ENCODE results near the gene INAVA.
"Not testable (repeated sequence)": the region's sequence is repeated elsewhere in the genome, so short reads cannot be mapped to it uniquely, and the experiment has no call there.

INAVA gene

GRCh38 chr1:200922406-200922805 is 27.7 kb downstream of the INAVA start:
- no peak for TF ChIP-seq CTCF (IDR thresholded peaks at IDR 0.05; ENCODE audit: insufficient read depth, low read length, poor library complexity, severe bottlenecking)
- Histone ChIP-seq H3K36me3 (ENCODE audit: control insufficient read depth, insufficient read depth, low read length) (no peaks in the 10 kb centered on the region), H3K27me3 (replicated peaks; ENCODE audit: control insufficient read depth, insufficient read depth, low read length) (no peaks in the 10 kb centered on the region), H3K4me3 (replicated peaks; ENCODE audit: low read depth, low read length) (no peak overlapping the region)
- no peak for DNase-seq (ENCODE audit: extremely low read depth, insufficient read length)

GRCh38 chr1:200923601-200924000 is 28.9 kb downstream of the INAVA start:
- H3K36me3 ChIP-seq (ENCODE audit: control insufficient read depth, insufficient read depth, low read length): no peaks in the 10 kb centered on the region
- H3K4me3 ChIP-seq (replicated peaks; ENCODE audit: low read depth, low read length): no peak overlapping the region
- no peak for TF ChIP-seq CTCF (IDR thresholded peaks at IDR 0.05; ENCODE audit: insufficient read depth, low read length, poor library complexity, severe bottlenecking)
- no peaks in the 10 kb centered on the region for H3K27me3 ChIP-seq (replicated peaks; ENCODE audit: control insufficient read depth, insufficient read depth, low read length)
- no peak for DNase-seq (ENCODE audit: extremely low read depth, insufficient read length)

- no peak for TF ChIP-seq CTCF (IDR thresholded peaks at IDR 0.05; ENCODE audit: insufficient read depth, low read length, poor library complexity, severe bottlenecking)
- no peak for DNase-seq (ENCODE audit: extremely low read depth, insufficient read length)
- no peaks in the 10 kb centered on the region for H3K36me3 ChIP-seq (ENCODE audit: control insufficient read depth, insufficient read depth, low read length)
- no peaks in the 10 kb centered on the region for H3K27me3 ChIP-seq (replicated peaks; ENCODE audit: control insufficient read depth, insufficient read depth, low read length)
- no peak overlapping the region for H3K4me3 ChIP-seq (replicated peaks; ENCODE audit: low read depth, low read length)
Measured at GRCh38 chr1:200925831-200926230, 31.1 kb downstream of the INAVA start.

- no peak for DNase-seq (ENCODE audit: extremely low read depth, insufficient read length)
- Histone ChIP-seq H3K27me3 (replicated peaks; ENCODE audit: control insufficient read depth, insufficient read depth, low read length) (no peaks in the 10 kb centered on the region), H3K4me3 (replicated peaks; ENCODE audit: low read depth, low read length) (no peak overlapping the region), H3K36me3 (ENCODE audit: control insufficient read depth, insufficient read depth, low read length) (no peaks in the 10 kb centered on the region)
- no peak for TF ChIP-seq CTCF (IDR thresholded peaks at IDR 0.05; ENCODE audit: insufficient read depth, low read length, poor library complexity, severe bottlenecking)
Measured at GRCh38 chr1:200929530-200930278, 35.0 kb downstream of the INAVA start.

- H3K4me3 ChIP-seq (replicated peaks; ENCODE audit: low read depth, low read length); H3K36me3 ChIP-seq (ENCODE audit: control insufficient read depth, insufficient read depth, low read length); H3K27me3 ChIP-seq (replicated peaks; ENCODE audit: control insufficient read depth, insufficient read depth, low read length); DNase-seq (ENCODE audit: extremely low read depth, insufficient read length): not testable (repeated sequence)
Measured at GRCh38 chr1:200930285-200930684, 35.6 kb downstream of the INAVA start.

GRCh38 chr1:200931776-200932175 is 37.1 kb downstream of the INAVA start:
- H3K27me3 ChIP-seq (replicated peaks; ENCODE audit: control insufficient read depth, insufficient read depth, low read length): no peaks in the 10 kb centered on the region
- H3K4me3 ChIP-seq (replicated peaks; ENCODE audit: low read depth, low read length): no peak overlapping the region
- no peak for DNase-seq (ENCODE audit: extremely low read depth, insufficient read length)
- H3K36me3 ChIP-seq (ENCODE audit: control insufficient read depth, insufficient read depth, low read length): no peaks in the 10 kb centered on the region
- no peak for TF ChIP-seq CTCF (IDR thresholded peaks at IDR 0.05; ENCODE audit: insufficient read depth, low read length, poor library complexity, severe bottlenecking)
